Right lung (tissue), 5 donors: ENCODE results near the gene MOK. TPM values are rescaled to one million over a fixed set of nuclear protein-coding genes. Genes with fewer than 3 reads are reported as not detected.
"Not testable (repeated sequence)": the region's sequence is repeated elsewhere in the genome, so short reads cannot be mapped to it uniquely, and the experiment has no call there.

Source experiments
- DNase-seq, 2 donors: peaks; one replicate each; pipeline ENCODE4 v3.0.0-alpha.2; 2013
- polyA plus RNA-seq, 5 donors: library from polyadenylated mRNA; unstranded; fragments of 120-200 nt; gene quantifications; one replicate each; pipeline versions ENCODE4 v1.2.1 to v1.2.3, GENCODE V29; 2013; ENCODE audit warnings: inconsistent platforms in 1 of 5, low replicate concordance in 1 of 5; ENCODE audit not compliant: insufficient read length in 5 of 5, insufficient read depth in 1 of 5

MOK gene
- polyA plus RNA-seq, 5 donors = 24.6 to 32.7 (median 29.9) TPM

GRCh38 chr14:102249981-102250380 lies 55.0 kb downstream of the MOK start:
- DNase-seq = no peak

GRCh38 chr14:102249041-102249440 lies 55.9 kb downstream of the MOK start:
- no peak for DNase-seq

- no peak for DNase-seq
These were observed 56.8 kb downstream of the MOK start for GRCh38 chr14:102248121-102248520.

DNA sequence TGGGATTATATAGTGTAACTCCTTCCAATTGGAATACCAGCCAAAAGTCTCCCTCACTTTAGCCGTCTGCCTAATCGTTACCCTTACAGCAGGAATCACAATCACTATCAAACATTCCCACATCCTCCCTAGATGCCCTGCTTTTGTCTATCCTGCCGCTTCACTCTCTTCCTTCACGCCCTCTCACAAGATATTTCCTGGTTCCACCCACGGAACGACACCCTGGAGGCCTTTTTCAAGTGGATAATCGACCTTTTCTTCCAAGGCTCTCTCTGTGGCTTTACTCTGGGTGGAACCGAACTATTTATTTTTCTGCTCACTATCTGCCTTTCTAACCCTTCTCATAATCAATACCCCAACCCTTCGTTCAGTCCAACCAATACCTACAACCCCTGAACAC lies 58.9 kb downstream of the MOK start:
- DNase-seq = no peak

- not testable (repeated sequence) for DNase-seq
These were observed 61.2 kb downstream of the MOK start for GRCh38 chr14:102243795-102244194.

GRCh38 chr14:102241147-102241546 lies 63.8 kb downstream of the MOK start:
- DNase-seq = no peak

GRCh38 chr14:102240481-102240880 lies 64.5 kb downstream of the MOK start:
- DNase-seq = not testable (repeated sequence)

- no peak for DNase-seq
These were observed 65.7 kb downstream of the MOK start for GRCh38 chr14:102239231-102239630.

GRCh38 chr14:102238766-102239165 lies 66.2 kb downstream of the MOK start:
- DNase-seq = no peak

- no peak for DNase-seq
These were observed 66.8 kb downstream of the MOK start for GRCh38 chr14:102238131-102238530.

GRCh38 chr14:102236026-102236425 lies 68.9 kb downstream of the MOK start:
- DNase-seq = no peak

GRCh38 chr14:102235275-102235897 lies 69.6 kb downstream of the MOK start:
- DNase-seq = peak; percentile 53 to 58

DNA sequence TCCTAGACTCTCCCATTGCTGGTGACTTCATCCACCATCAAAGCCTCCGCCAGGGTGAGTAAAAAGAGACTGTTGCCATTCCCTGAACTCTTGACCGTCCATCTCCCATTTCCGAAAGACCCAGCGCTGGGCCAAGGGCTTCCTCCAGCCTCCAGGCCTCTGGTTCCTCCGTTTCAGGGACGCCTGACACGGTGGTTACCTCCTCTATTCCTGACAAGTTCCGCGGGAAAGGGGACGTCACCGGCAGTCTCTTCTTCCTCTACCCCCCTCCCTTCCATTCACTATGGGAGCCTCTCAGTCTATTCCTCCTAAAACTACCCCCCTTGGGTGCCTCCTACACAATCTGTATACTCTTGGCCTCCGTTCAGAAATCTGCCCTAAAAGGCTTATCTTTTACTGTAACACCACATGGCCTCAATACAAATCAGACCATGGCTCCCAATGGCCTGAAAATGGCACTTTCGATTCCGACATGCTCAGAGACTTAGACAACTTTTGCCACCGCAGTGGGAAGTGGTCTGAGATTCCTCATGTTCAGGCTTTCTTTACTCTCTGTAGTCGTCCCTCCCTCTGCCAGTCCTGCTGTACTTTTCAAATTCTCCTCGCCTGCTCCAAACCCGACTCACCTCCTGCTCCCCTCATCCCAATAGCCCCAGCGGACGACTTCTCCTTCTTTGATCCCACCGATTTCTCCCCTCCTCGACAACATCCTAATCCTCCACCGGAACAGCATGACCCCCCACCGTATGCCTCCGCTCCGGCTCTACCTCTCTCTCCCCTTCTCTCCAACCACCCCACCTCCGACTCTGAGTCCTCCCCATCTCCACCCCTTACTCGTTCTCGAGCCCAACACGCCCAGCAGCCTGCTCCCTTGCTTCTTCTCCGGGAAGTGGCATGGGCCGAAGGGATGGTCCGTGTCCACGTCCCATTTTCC lies 70.4 kb downstream of the MOK start:
- no peak for DNase-seq

- no peak for DNase-seq
These were observed 71.9 kb downstream of the MOK start for GRCh38 chr14:102233081-102233480.

DNA sequence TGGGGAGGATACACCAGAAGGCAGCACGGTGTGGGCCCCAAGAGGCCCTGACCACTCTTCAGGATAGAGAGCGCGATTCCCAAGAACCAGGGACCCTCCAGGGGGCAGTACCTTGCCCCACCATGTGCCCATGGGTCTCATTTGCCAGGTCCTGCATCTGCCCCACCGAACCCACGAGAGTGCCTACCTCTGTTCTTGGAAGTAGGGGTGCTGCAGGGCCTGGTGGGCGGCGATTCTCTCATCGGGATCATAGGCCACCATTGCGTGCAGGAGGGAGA lies 72.7 kb downstream of the MOK start:
- DNase-seq = no peak

- DNase-seq = no peak
These were observed 73.3 kb downstream of the MOK start for GRCh38 chr14:102231476-102232347.

DNA sequence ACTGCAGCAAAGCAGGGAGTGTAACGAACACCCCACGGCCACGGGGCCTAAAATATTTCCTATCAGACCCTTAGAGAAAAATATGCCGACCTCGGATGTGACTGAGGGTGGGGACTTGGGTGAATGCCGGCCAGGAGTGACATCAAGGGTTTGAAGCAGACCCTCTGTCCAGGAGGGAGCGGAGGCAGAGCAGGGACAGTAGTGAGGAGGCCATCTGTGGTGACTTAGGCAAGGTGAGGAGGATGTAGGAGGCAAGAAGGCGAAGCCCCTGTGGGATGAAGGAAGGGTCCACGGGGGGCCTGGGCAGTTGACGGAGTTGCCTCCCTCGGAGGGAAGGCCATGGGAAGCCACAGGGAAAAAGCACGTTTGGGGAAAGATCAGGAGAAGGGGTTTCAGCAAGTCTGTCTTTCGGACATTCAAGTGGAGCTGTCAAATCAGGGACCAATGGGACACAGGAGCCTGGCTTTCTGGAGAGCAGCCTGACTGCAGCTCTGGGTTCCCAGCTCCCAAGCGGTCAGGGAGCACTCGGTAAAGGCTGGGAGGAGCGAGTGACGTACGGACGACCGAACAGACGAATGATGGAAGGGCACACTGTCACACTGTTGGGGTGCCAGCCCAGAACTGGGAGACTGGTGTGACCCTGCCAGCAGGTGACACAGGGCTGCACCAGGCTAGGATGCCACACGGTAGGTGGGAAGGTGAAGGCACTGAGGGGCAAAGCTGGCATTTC lies 74.3 kb downstream of the MOK start:
- no peak for DNase-seq

DNA sequence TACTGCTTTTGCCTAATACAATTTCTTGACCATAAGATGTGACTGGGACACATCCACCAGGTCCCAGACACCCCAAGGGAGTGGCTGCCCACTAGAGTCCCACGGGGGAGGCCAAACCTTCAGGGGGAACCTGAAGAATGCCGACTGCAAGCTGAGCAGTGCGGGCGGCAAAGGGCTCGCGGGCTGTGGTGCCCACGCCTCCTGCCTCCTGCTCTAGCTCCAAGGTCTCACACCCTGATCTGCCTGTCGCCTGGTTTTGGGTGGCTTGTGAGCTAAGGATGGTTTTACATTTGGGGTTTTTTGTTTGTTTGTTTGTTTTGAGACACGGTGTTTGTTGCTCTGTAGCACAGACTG lies 75.2 kb downstream of the MOK start:
- no peak for DNase-seq

DNA sequence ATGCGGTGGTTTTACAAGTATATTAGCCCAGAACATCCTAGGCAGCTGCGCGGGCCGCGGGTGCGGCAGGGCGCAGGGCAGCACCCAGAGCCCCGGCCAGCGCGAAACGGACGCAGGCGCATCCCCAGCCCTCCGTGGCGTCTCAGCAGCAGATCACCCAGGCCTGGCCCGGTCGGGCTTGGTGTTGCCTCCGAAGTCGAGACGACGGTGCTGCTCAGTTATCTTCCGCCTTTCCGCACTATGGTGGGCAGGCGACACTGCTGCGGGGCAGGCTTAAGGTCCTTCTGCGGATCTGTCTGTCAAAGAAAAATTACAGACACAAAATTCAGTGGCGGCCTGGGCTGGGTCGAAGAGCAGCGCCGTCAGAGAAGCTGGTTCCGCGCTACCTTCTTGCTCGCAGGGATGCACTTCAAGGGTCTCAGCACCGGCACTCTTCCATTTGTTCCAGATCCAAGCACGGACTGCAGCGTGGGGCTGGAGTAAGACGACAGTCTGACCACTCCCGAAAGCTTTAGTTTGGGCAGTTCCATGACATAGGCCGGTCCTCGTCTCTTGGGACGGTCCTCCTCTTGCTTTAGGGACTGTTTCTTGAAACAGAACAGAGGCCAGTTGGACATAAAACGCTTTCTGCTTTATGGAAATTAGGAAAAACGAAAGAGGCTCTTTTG lies 75.8 kb downstream of the MOK start:
- DNase-seq = no peak

DNA sequence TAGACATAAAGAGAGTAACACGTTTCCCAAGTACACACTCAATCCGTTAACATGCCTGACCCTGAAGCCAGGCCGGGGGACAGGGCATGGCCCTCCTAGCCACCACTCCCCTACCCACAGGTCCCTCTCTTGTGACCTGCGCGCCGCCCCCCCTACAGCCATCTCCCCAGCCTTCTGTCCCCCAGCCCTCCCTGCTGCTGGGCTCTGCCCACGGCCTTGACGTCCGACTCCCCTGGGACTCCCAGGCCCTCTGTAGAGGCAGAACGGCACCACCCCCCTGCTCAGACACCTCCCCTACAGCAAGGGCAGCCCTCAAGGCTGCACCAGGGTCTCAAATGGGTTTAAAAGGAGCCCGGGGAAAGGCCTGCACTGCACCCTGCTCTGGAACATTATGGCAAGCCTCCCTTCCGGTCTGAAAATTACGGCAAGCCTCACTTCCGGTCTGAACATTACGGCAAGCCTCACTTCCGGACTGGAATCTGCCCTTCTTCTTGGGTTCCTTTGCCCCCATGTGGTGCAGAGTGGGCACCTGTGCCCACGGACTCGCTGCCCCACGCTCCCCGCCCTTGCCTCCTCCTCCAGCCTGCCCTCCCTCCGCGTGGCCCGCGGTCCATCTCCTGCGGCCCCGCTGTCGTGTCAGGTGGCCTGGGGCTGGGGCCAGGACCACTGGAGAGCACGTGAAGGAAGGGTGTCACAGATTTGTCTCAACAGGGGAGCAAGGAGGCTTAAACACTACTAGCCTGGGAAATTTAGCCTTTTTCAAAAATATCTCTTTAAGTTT lies 77.6 kb downstream of the MOK start:
- no peak for DNase-seq
